ENCODE data around the gene PRPF40B.
"Not testable (repeated sequence)": the region's sequence is repeated elsewhere in the genome, so short reads cannot be mapped to it uniquely, and the experiment has no call there.

PRPF40B gene

GRCh38 chr12:49588281-49588680 is 35.1 kb upstream of the PRPF40B start:
- CTCF ChIA-PET: interaction anchor here (1.0 to 1.9 kb wide), 4 partner anchors 16 to 240 kb away, joined by 3 to 6 read pairs (median 4); no protein-coding TSS in a partner anchor
- TF ChIP-seq, protein P1, sequence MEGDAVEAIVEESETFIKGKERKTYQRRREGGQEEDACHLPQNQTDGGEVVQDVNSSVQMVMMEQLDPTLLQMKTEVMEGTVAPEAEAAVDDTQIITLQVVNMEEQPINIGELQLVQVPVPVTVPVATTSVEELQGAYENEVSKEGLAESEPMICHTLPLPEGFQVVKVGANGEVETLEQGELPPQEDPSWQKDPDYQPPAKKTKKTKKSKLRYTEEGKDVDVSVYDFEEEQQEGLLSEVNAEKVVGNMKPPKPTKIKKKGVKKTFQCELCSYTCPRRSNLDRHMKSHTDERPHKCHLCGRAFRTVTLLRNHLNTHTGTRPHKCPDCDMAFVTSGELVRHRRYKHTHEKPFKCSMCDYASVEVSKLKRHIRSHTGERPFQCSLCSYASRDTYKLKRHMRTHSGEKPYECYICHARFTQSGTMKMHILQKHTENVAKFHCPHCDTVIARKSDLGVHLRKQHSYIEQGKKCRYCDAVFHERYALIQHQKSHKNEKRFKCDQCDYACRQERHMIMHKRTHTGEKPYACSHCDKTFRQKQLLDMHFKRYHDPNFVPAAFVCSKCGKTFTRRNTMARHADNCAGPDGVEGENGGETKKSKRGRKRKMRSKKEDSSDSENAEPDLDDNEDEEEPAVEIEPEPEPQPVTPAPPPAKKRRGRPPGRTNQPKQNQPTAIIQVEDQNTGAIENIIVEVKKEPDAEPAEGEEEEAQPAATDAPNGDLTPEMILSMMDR (IDR thresholded peaks at IDR 0.05; ENCODE audit: control extremely low read depth, extremely low read depth, low read depth, missing control alignments): no peak
- DNase-seq (ENCODE audit: extremely low spot score): no peak
- POLR2A ChIA-PET: no interaction called here

- TF ChIP-seq, protein P1 (IDR thresholded peaks at IDR 0.05; ENCODE audit: control extremely low read depth, extremely low read depth, low read depth, missing control alignments): no peak
- no peak for DNase-seq (ENCODE audit: extremely low spot score)
- ChIA-PET CTCF (interaction anchor here (0.9 to 1.9 kb wide), 7 partner anchors 8 to 241 kb away, joined by 3 to 6 read pairs (median 4); partner anchors contain the start of gene PRPF40B), POLR2A (no interaction called here)
Measured at GRCh38 chr12:49588721-49589516, 34.4 kb upstream of the PRPF40B start.

- no peak for DNase-seq (ENCODE audit: extremely low spot score)
- CTCF ChIA-PET: interaction anchor here (0.7 to 1.2 kb wide), 2 partner anchors 143 to 240 kb away, joined by 3 to 4 read pairs; partner anchors contain the start of gene TMBIM6
- POLR2A ChIA-PET: no interaction called here
- TF ChIP-seq, protein P1 (IDR thresholded peaks at IDR 0.05; ENCODE audit: control extremely low read depth, extremely low read depth, low read depth, missing control alignments): no peak
Measured at GRCh38 chr12:49598527-49598926, 24.8 kb upstream of the PRPF40B start.

DNA sequence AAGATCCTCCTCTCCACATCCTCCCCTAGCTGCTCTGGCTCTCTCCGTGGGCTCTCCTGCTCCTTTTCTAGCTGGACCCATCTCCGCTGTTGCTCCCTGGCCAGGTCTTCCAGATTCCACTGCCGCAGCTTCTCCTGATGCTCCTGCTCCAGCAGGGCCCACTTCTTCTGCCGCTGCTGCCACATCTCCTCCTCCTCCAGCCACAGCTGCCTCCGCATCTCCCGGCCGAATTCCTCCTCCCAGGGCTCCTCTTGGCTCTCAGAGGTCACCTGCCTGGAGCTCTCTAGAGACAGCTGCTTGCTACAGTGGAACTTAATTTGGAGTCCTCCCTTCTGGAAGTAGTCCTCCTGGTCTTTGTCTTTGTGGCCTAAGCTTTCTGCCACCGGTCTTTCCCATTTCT is 23.4 kb upstream of the PRPF40B start:
- DNase-seq (ENCODE audit: extremely low spot score): no peak
- ChIA-PET POLR2A (no interaction called here), CTCF (interaction anchor here (1.3 to 6.9 kb wide), 2 partner anchors 14 to 20 kb away, joined by 3 to 42 read pairs; no protein-coding TSS in a partner anchor)
- TF ChIP-seq, protein P1 (IDR thresholded peaks at IDR 0.05; ENCODE audit: control extremely low read depth, extremely low read depth, low read depth, missing control alignments): no peak

GRCh38 chr12:49603721-49604120 is 19.6 kb upstream of the PRPF40B start:
- TF ChIP-seq, protein P1 (IDR thresholded peaks at IDR 0.05; ENCODE audit: control extremely low read depth, extremely low read depth, low read depth, missing control alignments): no peak
- CTCF ChIA-PET: interaction anchor here (0.6 to 6.9 kb wide), 12 partner anchors 10 to 315 kb away, joined by 3 to 42 read pairs (median 4); partner anchors contain the start of gene PRPF40B
- no peak for DNase-seq (ENCODE audit: extremely low spot score)
- POLR2A ChIA-PET: no interaction called here

GRCh38 chr12:49604856-49605255 is 18.5 kb upstream of the PRPF40B start:
- DNase-seq (ENCODE audit: extremely low spot score): no peak
- ChIA-PET POLR2A (no interaction called here), CTCF (interaction anchor here (1.0 to 6.9 kb wide), 7 partner anchors 10 to 246 kb away, joined by 3 to 42 read pairs (median 5); no protein-coding TSS in a partner anchor)
- TF ChIP-seq, protein P1 (IDR thresholded peaks at IDR 0.05; ENCODE audit: control extremely low read depth, extremely low read depth, low read depth, missing control alignments): no peak

DNA sequence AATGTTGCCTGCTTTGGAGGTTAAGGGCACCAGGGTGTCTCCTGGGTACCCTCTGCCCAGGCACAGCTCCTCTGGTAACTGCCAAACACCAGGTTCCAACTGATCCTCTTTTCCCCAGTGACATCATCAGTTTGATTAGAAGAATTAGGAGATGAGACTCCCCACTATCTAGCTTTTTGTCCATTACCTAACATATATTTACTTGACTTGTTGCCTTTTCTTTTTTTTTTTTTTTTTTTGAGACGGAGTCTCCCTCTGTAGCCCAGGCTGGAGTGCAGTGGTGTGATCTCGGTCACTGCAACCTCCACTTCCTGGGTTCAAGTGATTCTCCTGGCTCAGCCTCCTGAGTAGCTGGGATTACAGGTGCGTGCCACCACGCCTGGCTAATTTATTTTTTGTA is 17.8 kb upstream of the PRPF40B start, which contains the start of gene FAM186B:
Gene FAM186B, minus strand, starts transcription at position 101 of the 400 bp plus-strand sequence. CDS start 162 bp downstream, outside the sequence.
- CTCF ChIA-PET: interaction anchor here (1.0 to 6.9 kb wide), 4 partner anchors 9 to 247 kb away, joined by 3 to 42 read pairs (median 6); no protein-coding TSS in a partner anchor
- POLR2A ChIA-PET; DNase-seq (ENCODE audit: extremely low spot score): not testable (repeated sequence)

Measured in GM10248 (cell line).